HUES6 (cell line): ENCODE measurements around the gene INVS.
A peak's percentile ranks its signal among the peaks of the same experiment; 100 is the strongest.
"Not testable (repeated sequence)": the region's sequence is repeated elsewhere in the genome, so short reads cannot be mapped to it uniquely, and the experiment has no call there.

Source experiments
- H3K27ac ChIP-seq: 2 replicates; pipeline ENCODE4 v1.7.0; 2013; ENCODE audit warnings: low read depth, mild to moderate bottlenecking, low read length, inconsistent platforms
- H3K27me3 ChIP-seq: 2 replicates; pipeline ENCODE4 v1.6.1; 2013; ENCODE audit warnings: low read length; ENCODE audit not compliant: control insufficient read depth, insufficient read depth
- H3K36me3 ChIP-seq: 2 replicates; pipeline ENCODE4 v1.6.1; 2013; ENCODE audit warnings: low read length; ENCODE audit not compliant: control insufficient read depth, insufficient read depth
- H3K4me1 ChIP-seq: 2 replicates; pipeline ENCODE4 v1.6.1; 2013; ENCODE audit warnings: low read length; ENCODE audit not compliant: control insufficient read depth, insufficient read depth
- H3K4me3 ChIP-seq: 2 replicates; pipeline ENCODE4 v1.5.1; 2013; ENCODE audit warnings: low read depth, low read length
- H3K9ac ChIP-seq: one replicate; pipeline ENCODE4 v1.6.1; 2013; ENCODE audit warnings: mild to moderate bottlenecking, low read length
- H3K9me3 ChIP-seq: 2 replicates; pipeline ENCODE4 v1.6.1; 2013; ENCODE audit warnings: low read depth, low read length; ENCODE audit not compliant: control insufficient read depth, insufficient read depth

Gene INVS

GRCh38 chr9:100098887-100099721 is at the start of gene INVS, which contains the start of gene ERP44:
Gene INVS, plus strand, starts transcription at chr9:100099243. Its CDS starts 5,279 bp downstream, at chr9:100104522.
Gene ERP44, minus strand, starts transcription at chr9:100099000. Its CDS starts 160 bp downstream, at chr9:100098840.
- Histone ChIP-seq H3K27ac (no peak within 1 kb of the TSS; the same call in 1 of the 2 replicates), H3K27me3 (no peaks in the 10 kb centered on the region), H3K4me1 (peaks cover 11% of the 10 kb centered on the region), H3K9me3 (no peaks in the 10 kb centered on the region), H3K4me3 (peak within 1 kb of the TSS; percentile 91), H3K36me3 (peaks cover 3% of the 10 kb centered on the region; the same call in 1 of the 2 replicates), H3K9ac (peak within 1 kb of the TSS; percentile 77)

DNA sequence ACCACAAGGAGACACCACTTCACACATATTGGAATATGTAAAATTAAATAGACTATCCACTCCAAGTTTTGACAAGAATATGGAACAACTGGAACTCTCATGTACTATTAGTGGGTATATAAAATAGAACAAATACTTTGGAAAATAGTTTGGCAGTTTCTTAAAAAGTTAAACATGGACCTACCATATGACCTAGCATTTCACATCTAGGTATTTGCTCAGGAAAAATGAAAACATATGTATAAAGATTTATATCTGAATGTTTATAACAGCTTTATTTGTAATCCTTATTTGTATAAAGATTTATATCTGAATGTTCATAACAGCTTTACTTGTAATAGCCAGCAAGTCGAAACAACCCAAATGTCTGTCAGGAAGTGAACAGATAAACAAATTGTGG is 49.5 kb upstream of the INVS start:
- no peaks in the 10 kb centered on the region for H3K9me3 ChIP-seq
- H3K4me3 ChIP-seq, result no peak overlapping the region
- H3K36me3 ChIP-seq, result peaks cover 9% of the 10 kb centered on the region; the same call in 1 of the 2 replicates
- no peak overlapping the region for H3K9ac ChIP-seq
- H3K27ac ChIP-seq, result no peak overlapping the region
- no peaks in the 10 kb centered on the region for H3K27me3 ChIP-seq
- no peaks in the 10 kb centered on the region for H3K4me1 ChIP-seq

DNA sequence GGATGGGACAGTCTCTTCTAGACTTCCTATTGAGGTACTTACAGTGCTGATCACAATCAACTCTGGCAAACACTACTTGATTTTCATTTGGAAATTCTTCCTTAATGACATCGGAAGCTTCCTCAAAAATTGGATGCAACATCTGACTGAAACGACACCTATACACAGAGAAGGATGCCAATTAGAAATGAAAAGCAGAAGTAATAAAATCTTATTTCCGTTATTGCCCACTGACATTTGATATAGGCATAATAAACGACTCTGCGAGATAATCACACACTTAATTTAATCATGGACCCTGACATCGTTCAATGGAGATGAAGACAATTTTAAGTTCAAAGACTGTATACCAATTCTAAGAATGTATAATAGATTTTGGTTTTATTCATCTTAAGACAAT is 46.7 kb upstream of the INVS start:
- Histone ChIP-seq H3K4me1 (no peaks in the 10 kb centered on the region), H3K9ac (no peak overlapping the region), H3K9me3 (no peaks in the 10 kb centered on the region), H3K4me3 (no peak overlapping the region), H3K27me3 (no peaks in the 10 kb centered on the region), H3K36me3 (peaks cover 9% of the 10 kb centered on the region; the same call in 1 of the 2 replicates), H3K27ac (no peak overlapping the region)

DNA sequence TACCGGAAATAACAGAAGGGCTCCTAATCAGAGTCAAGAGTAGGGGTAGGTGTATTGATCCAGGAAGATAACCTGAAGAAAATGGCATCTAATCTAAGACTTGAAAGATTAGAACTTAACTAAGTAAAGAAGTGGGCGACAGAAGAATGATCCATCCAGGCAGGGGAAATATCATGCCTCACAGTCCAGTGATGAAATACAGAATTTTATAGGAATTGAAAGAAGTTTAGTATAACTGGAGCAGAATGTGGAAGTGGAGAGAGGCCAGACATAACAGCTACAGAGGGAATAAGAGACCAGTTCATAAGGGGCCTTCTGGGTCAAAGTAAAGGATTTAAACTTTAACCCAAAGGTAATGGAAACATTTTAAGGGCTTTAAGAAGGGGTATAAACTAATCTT is 42.5 kb upstream of the INVS start:
- H3K9ac ChIP-seq, result no peak overlapping the region
- no peaks in the 10 kb centered on the region for H3K27me3 ChIP-seq
- H3K4me1 ChIP-seq, result no peaks in the 10 kb centered on the region
- no peak overlapping the region for H3K27ac ChIP-seq
- H3K4me3 ChIP-seq, result no peak overlapping the region
- H3K9me3 ChIP-seq, result no peaks in the 10 kb centered on the region
- H3K36me3 ChIP-seq, result peaks cover 1% of the 10 kb centered on the region; the same call in 1 of the 2 replicates

GRCh38 chr9:100057624-100058023 is 41.4 kb upstream of the INVS start:
- Histone ChIP-seq H3K4me1 (no peaks in the 10 kb centered on the region), H3K27ac (no peak overlapping the region), H3K27me3 (no peaks in the 10 kb centered on the region), H3K9me3 (no peaks in the 10 kb centered on the region), H3K9ac (no peak overlapping the region), H3K4me3 (no peak overlapping the region), H3K36me3 (no peaks in the 10 kb centered on the region)

- Histone ChIP-seq H3K27me3 (no peaks in the 10 kb centered on the region), H3K4me3 (no peak overlapping the region), H3K9ac (no peak overlapping the region), H3K27ac (no peak overlapping the region), H3K9me3 (no peaks in the 10 kb centered on the region), H3K36me3 (no peaks in the 10 kb centered on the region), H3K4me1 (peaks cover 10% of the 10 kb centered on the region)
Observed at GRCh38 chr9:100058699-100059579, 40.1 kb upstream of the INVS start.

DNA sequence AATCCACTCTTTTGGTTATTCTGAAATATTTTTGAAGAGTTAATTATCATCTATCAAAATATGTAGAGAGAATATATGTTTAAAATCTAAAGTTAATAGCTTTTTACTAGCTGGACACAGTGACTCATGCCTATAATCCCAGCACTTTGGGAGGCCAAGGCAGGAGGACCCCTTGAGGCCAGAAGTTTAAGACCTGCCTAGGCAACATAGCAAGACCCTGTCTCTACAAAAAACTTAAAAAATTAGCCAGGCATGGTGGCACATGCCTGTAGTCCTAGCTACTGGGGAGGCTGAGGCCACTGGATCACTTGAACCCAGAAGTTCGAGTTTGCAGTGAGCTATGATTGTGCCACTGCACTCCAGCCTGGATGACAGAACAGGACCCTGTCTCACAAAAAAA is 36.4 kb upstream of the INVS start:
- H3K27ac ChIP-seq, H3K9me3 ChIP-seq: not testable (repeated sequence)

GRCh38 chr9:100063185-100063584 is 35.9 kb upstream of the INVS start:
- Histone ChIP-seq H3K4me3 (peak overlapping the region; percentile 29), H3K27me3 (no peaks in the 10 kb centered on the region), H3K36me3 (no peaks in the 10 kb centered on the region), H3K9me3 (peaks cover 7% of the 10 kb centered on the region; the same call in 1 of the 2 replicates), H3K4me1 (peaks cover 16% of the 10 kb centered on the region), H3K9ac (no peak overlapping the region), H3K27ac (no peak overlapping the region)

More for the DNA sequence above, 36.4 kb upstream of the INVS start:
- H3K9ac ChIP-seq, H3K27me3 ChIP-seq, H3K36me3 ChIP-seq, H3K4me3 ChIP-seq: not testable (repeated sequence)
- H3K4me1 ChIP-seq, result peaks cover 16% of the 10 kb centered on the region

GRCh38 chr9:100064872-100065581 is 34.0 kb upstream of the INVS start:
- no peaks in the 10 kb centered on the region for H3K27me3 ChIP-seq
- peaks cover 16% of the 10 kb centered on the region for H3K4me1 ChIP-seq
- no peak overlapping the region for H3K9ac ChIP-seq
- H3K36me3 ChIP-seq, result no peaks in the 10 kb centered on the region
- H3K27ac ChIP-seq, result no peak overlapping the region
- peaks cover 7% of the 10 kb centered on the region; the same call in 1 of the 2 replicates for H3K9me3 ChIP-seq
- H3K4me3 ChIP-seq, result no peak overlapping the region

DNA sequence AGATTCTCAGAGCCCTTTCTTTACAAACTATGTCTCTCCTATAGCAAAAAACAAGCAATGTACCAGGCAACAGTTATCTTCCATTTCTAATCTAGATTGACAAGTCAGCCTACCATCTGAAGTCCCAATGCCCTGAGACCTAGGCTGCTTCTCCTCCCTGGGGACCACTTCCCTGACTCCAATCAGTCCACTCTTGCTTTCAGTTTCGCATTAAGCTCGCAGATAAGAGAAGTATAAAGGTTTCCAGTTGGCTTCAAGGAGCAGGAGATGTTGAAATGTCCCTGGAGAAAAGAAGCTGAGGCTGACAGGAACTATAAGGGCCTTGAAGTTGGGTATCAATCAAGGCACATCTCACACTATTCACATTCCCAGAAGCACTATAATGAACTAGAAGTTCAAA is 32.5 kb upstream of the INVS start:
- Histone ChIP-seq H3K36me3 (no peaks in the 10 kb centered on the region), H3K9ac (no peak overlapping the region), H3K27me3 (no peaks in the 10 kb centered on the region), H3K4me3 (no peak overlapping the region), H3K4me1 (peaks cover 16% of the 10 kb centered on the region), H3K27ac (no peak overlapping the region), H3K9me3 (peaks cover 7% of the 10 kb centered on the region; the same call in 1 of the 2 replicates)
